Endothelial cell of umbilical vein (primary cell): Measurements from ENCODE around the gene TRIM10. TPM values are rescaled to one million over a fixed set of nuclear protein-coding genes. Genes with fewer than 3 reads are reported as not detected.

ENCODE experiments used
- BruUV-seq: library from RNA; stranded (reverse); fragments of 400-500 nt; replicated peaks from 2 replicates; lab custom pipeline; 2021; lab: Mats Ljungman, UMichigan
- CTCF ChIA-PET: fragments of 300-600, 350-600 bp; sonication (Branson Sonifier 250); formaldehyde crosslinking; loops from one replicate; lab custom pipeline; 2021; ENCODE audit warnings: antibody characterized with exemption, inconsistent platforms; lab: Charles Lee
- POLR2A ChIA-PET: fragments of 300-600, 350-600 bp; sonication (Branson Sonifier 250); formaldehyde crosslinking; loops from one replicate; lab custom pipeline; 2021; ENCODE audit warnings: antibody characterized with exemption, inconsistent platforms; lab: Charles Lee
- DNase-seq: peaks from one replicate; pipeline ENCODE4 v3.0.0-alpha.2; 2011; ENCODE audit warnings: low read depth, low spot score
- FAIRE-seq: peaks from 2 replicates; lab custom pipeline; 2011; peaks lifted over from hg19 to GRCh38; lab: Jason Lieb, UNC
- H2AFZ ChIP-seq: 2 replicates; pipeline ENCODE4 v1.6.0; 2012; ENCODE audit warnings: low read depth, low read length, control low read depth, inconsistent platforms
- H3K27ac ChIP-seq: 2 replicates; pipeline ENCODE4 v1.5.1; 2011; ENCODE audit warnings: low read depth, mild to moderate bottlenecking, control low read depth, low read length, moderate library complexity; ENCODE audit not compliant: insufficient read depth
- H3K27me3 ChIP-seq, 2 experiments: 2 replicates each; pipeline versions ENCODE4 v1.6.0 to v1.6.1; 2011; ENCODE audit warnings: low read length in 2 of 2, mixed read lengths in 1 of 2; ENCODE audit not compliant: control insufficient read depth in 2 of 2, insufficient read depth in 2 of 2
- H3K36me3 ChIP-seq, 2 experiments: 2 replicates in 1 of 2; 3 replicates in 1 of 2; pipeline ENCODE4 v1.5.1; 2011; ENCODE audit warnings: low read length in 2 of 2, mild to moderate bottlenecking in 1 of 2, moderate library complexity in 1 of 2; ENCODE audit not compliant: control insufficient read depth in 2 of 2, insufficient read depth in 2 of 2; ENCODE audit errors: extremely low read depth in 1 of 2
- H3K4me1 ChIP-seq: 3 replicates; pipeline ENCODE4 v1.5.1; 2011; ENCODE audit warnings: mild to moderate bottlenecking, low read length; ENCODE audit not compliant: control insufficient read depth, insufficient read depth; ENCODE audit errors: extremely low read depth
- H3K4me2 ChIP-seq: 2 replicates; pipeline ENCODE4 v1.6.1; 2011; ENCODE audit warnings: low read length, control low read depth, mixed read lengths; ENCODE audit not compliant: insufficient read depth
- H3K4me3 ChIP-seq, 3 experiments: fragments of 200-600 bp in 1 of 3; sonication (generic), shearing (Covaris generic) in 1 of 3; replicated peaks in 1 of 3; 2 replicates each; pipeline ENCODE4 v1.5.1; 2011 to 2016; ENCODE audit warnings: control low read depth in 3 of 3, low read length in 3 of 3, mild to moderate bottlenecking in 2 of 3, inconsistent platforms in 1 of 3, low read depth in 1 of 3, moderate library complexity in 1 of 3; ENCODE audit not compliant: insufficient read depth in 1 of 3
- H3K79me2 ChIP-seq: 2 replicates; pipeline ENCODE4 v1.6.0; 2012; ENCODE audit warnings: low read length, inconsistent platforms; ENCODE audit not compliant: control insufficient read depth, insufficient read depth
- H3K9ac ChIP-seq: replicated peaks from 2 replicates; pipeline ENCODE3; 2011; ENCODE audit warnings: low read length, control low read depth; ENCODE audit not compliant: insufficient read depth; ENCODE audit errors: extremely low read depth
- H3K9me1 ChIP-seq: replicated peaks from 3 replicates; pipeline ENCODE4 v1.6.0; 2011; ENCODE audit warnings: mild to moderate bottlenecking, low read length; ENCODE audit not compliant: control insufficient read depth, insufficient read depth; ENCODE audit errors: extremely low read depth
- H3K9me3 ChIP-seq: replicated peaks from 2 replicates; pipeline ENCODE4 v1.5.1; 2012; ENCODE audit warnings: low read length, inconsistent platforms; ENCODE audit not compliant: control insufficient read depth, insufficient read depth
- H4K20me1 ChIP-seq: replicated peaks from 2 replicates; pipeline ENCODE3; 2011; ENCODE audit warnings: mild to moderate bottlenecking, low read length; ENCODE audit not compliant: control insufficient read depth, insufficient read depth; ENCODE audit errors: extremely low read depth
- EZH2 ChIP-seq: IDR thresholded peaks from 2 replicates; pipeline ENCODE4 v1.6.1; 2012; ENCODE audit warnings: borderline replicate concordance, low read depth, mild to moderate bottlenecking, moderate library complexity, low read length, inconsistent platforms; ENCODE audit not compliant: severe bottlenecking
- FOS ChIP-seq: IDR thresholded peaks from 2 replicates; pipeline ENCODE4 v1.6.1; 2011; ENCODE audit warnings: mild to moderate bottlenecking, low read length, moderate library complexity, borderline replicate concordance; ENCODE audit not compliant: insufficient read depth
- GATA2 ChIP-seq: IDR thresholded peaks from 2 replicates; pipeline ENCODE4 v1.7.0; 2011; ENCODE audit warnings: low read depth, mild to moderate bottlenecking, moderate library complexity, mixed read lengths, low read length; ENCODE audit not compliant: insufficient read length, insufficient read depth
- JUN ChIP-seq: IDR thresholded peaks from 2 replicates; pipeline ENCODE4 v1.6.1; 2011; ENCODE audit warnings: borderline replicate concordance, low read depth; ENCODE audit not compliant: insufficient read length, insufficient read depth
- MYC ChIP-seq: IDR thresholded peaks from one replicate; pipeline ENCODE4 v1.6.1; 2011; ENCODE audit warnings: mild to moderate bottlenecking, low read depth, low read length
- POLR2A ChIP-seq: IDR thresholded peaks from 2 replicates; pipeline ENCODE4 v1.6.1; 2012; ENCODE audit warnings: low read depth, mild to moderate bottlenecking, control low read depth, low read length
- POLR2AphosphoS5 ChIP-seq: IDR thresholded peaks from 2 replicates; pipeline ENCODE4 v1.6.1; 2012; ENCODE audit warnings: low read depth, mild to moderate bottlenecking, control low read depth, low read length, moderate library complexity; ENCODE audit not compliant: insufficient read depth
- dilution Hi-C: fragments of 300-500 bp; cut with MboI; formaldehyde crosslinking; loops from one replicate; pipeline ENCODE4 v1.15.0; 2019; ENCODE audit warnings: low sequenced_read_pairs; ENCODE audit not compliant: extremely low pct_ligation_motif_present
- intact Hi-C: fragments of 100-400 bp; cut with micrococcal nuclease; formaldehyde crosslinking; loops from one replicate; pipeline ENCODE4 v1.10.0; 2022
- polyA plus RNA-seq, 4 experiments: library from polyadenylated mRNA; depleted of rRNA in 3 of 4; stranded (reverse) in 3 of 4; unstranded in 1 of 4; fragments of >200 nt; gene quantifications; 2 replicates each; pipeline versions ENCODE4 v1.2.1 to v1.2.3, GENCODE V29; 2011 to 2012; ENCODE audit warnings: missing spikeins in 1 of 4
- total RNA-seq: library from RNA; stranded (reverse); gene quantifications from 2 replicates; pipeline ENCODE4 v1.2.3, GENCODE V29; 2021
- TF ChIP-seq, protein P1 (sequence below), 2 donors: IDR thresholded peaks; 1 replicate in 1 of 2; 2 replicates in 1 of 2; pipeline ENCODE4 v1.5.1; 2011; ENCODE audit warnings: low read length in 2 of 2, mild to moderate bottlenecking in 2 of 2, moderate library complexity in 2 of 2, control low read depth in 1 of 2, inconsistent platforms in 1 of 2, low read depth in 1 of 2; ENCODE audit not compliant: insufficient read depth in 1 of 2; ENCODE audit errors: extremely low read depth in 1 of 2
- TF ChIP-seq, protein P2 (sequence below): IDR thresholded peaks from 2 replicates; pipeline ENCODE4 v1.6.1; 2011; ENCODE audit not compliant: insufficient read depth, insufficient read length

Gene TRIM10
- total and polyA plus RNA-seq, 2 donors (not counting 3 experiments of a cell fraction or from before 2014, with no cell fraction given) = not detected

DNA sequence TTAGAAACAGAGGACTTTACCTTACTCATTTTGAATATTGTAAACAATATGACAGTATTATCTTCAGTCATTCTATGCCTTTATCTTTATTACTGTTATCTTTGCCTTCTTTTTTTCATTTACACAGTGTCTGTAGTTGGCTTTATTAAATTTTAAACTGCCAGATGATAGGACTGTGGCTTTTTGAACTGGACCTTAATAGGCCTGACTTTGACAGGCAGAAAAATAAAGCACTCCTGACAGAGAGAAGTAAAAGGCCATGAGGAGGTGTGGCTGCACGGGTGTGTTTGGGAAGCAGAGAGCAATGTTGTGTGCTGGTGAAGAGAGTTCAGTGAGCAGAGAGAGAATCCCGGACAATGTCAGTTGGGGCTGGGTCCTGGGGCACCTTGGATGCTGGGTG, 17.2 kb downstream of the TRIM10 start:
- no peak overlapping the region for H3K27ac ChIP-seq
- CTCF ChIA-PET = interaction anchor here (0.9 to 2.9 kb wide), 3 partner anchors 11 to 41 kb away, joined by 3 to 11 read pairs (median 6); no protein-coding TSS in a partner anchor
- no peak overlapping the region for H3K4me3 ChIP-seq
- no peak for FAIRE-seq
- H3K9ac ChIP-seq = no peak overlapping the region
- H2AFZ ChIP-seq = no peak overlapping the region
- POLR2A ChIA-PET = no interaction called here
- no peaks in the 10 kb centered on the region for H3K4me1 ChIP-seq
- H4K20me1 ChIP-seq = no peaks in the 10 kb centered on the region
- no peak overlapping the region for H3K4me2 ChIP-seq
- dilution Hi-C loops = no loop called here
- BruUV-seq = no TSS peak
- TF ChIP-seq, protein P1, sequence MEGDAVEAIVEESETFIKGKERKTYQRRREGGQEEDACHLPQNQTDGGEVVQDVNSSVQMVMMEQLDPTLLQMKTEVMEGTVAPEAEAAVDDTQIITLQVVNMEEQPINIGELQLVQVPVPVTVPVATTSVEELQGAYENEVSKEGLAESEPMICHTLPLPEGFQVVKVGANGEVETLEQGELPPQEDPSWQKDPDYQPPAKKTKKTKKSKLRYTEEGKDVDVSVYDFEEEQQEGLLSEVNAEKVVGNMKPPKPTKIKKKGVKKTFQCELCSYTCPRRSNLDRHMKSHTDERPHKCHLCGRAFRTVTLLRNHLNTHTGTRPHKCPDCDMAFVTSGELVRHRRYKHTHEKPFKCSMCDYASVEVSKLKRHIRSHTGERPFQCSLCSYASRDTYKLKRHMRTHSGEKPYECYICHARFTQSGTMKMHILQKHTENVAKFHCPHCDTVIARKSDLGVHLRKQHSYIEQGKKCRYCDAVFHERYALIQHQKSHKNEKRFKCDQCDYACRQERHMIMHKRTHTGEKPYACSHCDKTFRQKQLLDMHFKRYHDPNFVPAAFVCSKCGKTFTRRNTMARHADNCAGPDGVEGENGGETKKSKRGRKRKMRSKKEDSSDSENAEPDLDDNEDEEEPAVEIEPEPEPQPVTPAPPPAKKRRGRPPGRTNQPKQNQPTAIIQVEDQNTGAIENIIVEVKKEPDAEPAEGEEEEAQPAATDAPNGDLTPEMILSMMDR (IDR thresholded peaks at IDR 0.05; ENCODE audit: extremely low read depth in 1 of 2, insufficient read depth in 1 of 2, low read depth in 1 of 2, low read length in 2 of 2) = no peak
- TF ChIP-seq MYC (no peak), POLR2AphosphoS5 (no peak), FOS (no peak), GATA2 (no peak), EZH2 (no peak), JUN (no peak), POLR2A (no peak)
- TF ChIP-seq, protein P2, sequence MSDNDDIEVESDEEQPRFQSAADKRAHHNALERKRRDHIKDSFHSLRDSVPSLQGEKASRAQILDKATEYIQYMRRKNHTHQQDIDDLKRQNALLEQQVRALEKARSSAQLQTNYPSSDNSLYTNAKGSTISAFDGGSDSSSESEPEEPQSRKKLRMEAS = no peak
- H3K79me2 ChIP-seq = no peaks in the 10 kb centered on the region
- no peaks in the 10 kb centered on the region for H3K9me3 ChIP-seq
- no peaks in the 10 kb centered on the region for H3K36me3 ChIP-seq
- no peaks in the 10 kb centered on the region for H3K9me1 ChIP-seq
- H3K27me3 ChIP-seq = peaks cover 20 to 36% of the 10 kb centered on the region in 2 experiments
- intact Hi-C loops = no loop called here
- DNase-seq = no peak
